ENCODE measurements around the gene CHMP2B.

Gene CHMP2B

DNA sequence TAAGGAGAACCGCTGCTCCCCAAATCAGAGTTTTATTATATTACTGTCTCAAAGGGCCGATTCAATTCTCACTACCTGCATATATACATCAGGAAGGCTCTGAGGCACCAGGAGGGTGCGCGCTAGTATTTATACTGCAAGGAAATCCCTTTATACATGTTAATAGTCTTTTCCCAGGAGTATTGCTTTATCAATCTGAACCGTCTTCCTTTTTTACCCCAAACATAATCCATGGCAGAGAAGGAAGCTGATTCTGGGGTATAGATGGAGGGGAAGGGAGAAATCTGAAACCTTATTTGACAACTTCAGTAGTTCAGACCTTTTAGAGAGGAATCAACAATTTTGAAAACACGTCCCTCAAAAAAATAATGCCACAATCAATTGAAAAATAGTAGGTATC is 49.4 kb downstream of the CHMP2B start, which contains the start of gene POU1F1:
Gene POU1F1, minus strand, starts transcription at position 101 of the 400 bp plus-strand sequence. CDS start 122 bp downstream, outside the sequence.
- TF ChIP-seq EP300 (IDR thresholded peaks at IDR 0.05; ENCODE audit: borderline replicate concordance) (no peak), TEAD4 (IDR thresholded peaks at IDR 0.05) (no peak), TCF12 (IDR thresholded peaks at IDR 0.05; ENCODE audit: low read depth) (no peak), TAF1 (IDR thresholded peaks at IDR 0.05; ENCODE audit: low read depth) (no peak), RAD21 (IDR thresholded peaks at IDR 0.05; ENCODE audit: low read depth) (no peak), FOXM1 (IDR thresholded peaks at IDR 0.05; ENCODE audit: borderline replicate concordance, low read depth) (no peak), YY1 (IDR thresholded peaks at IDR 0.05; ENCODE audit: low read depth) (no peak), CREB1 (IDR thresholded peaks at IDR 0.05; ENCODE audit: low read depth) (no peak), ZBTB7A (IDR thresholded peaks at IDR 0.05; ENCODE audit: low read depth) (no peak), CEBPB (IDR thresholded peaks at IDR 0.05) (no peak), EGR1 (IDR thresholded peaks at IDR 0.05) (no peak), NFIC (IDR thresholded peaks at IDR 0.05) (no peak)
- TF ChIP-seq, protein P1, sequence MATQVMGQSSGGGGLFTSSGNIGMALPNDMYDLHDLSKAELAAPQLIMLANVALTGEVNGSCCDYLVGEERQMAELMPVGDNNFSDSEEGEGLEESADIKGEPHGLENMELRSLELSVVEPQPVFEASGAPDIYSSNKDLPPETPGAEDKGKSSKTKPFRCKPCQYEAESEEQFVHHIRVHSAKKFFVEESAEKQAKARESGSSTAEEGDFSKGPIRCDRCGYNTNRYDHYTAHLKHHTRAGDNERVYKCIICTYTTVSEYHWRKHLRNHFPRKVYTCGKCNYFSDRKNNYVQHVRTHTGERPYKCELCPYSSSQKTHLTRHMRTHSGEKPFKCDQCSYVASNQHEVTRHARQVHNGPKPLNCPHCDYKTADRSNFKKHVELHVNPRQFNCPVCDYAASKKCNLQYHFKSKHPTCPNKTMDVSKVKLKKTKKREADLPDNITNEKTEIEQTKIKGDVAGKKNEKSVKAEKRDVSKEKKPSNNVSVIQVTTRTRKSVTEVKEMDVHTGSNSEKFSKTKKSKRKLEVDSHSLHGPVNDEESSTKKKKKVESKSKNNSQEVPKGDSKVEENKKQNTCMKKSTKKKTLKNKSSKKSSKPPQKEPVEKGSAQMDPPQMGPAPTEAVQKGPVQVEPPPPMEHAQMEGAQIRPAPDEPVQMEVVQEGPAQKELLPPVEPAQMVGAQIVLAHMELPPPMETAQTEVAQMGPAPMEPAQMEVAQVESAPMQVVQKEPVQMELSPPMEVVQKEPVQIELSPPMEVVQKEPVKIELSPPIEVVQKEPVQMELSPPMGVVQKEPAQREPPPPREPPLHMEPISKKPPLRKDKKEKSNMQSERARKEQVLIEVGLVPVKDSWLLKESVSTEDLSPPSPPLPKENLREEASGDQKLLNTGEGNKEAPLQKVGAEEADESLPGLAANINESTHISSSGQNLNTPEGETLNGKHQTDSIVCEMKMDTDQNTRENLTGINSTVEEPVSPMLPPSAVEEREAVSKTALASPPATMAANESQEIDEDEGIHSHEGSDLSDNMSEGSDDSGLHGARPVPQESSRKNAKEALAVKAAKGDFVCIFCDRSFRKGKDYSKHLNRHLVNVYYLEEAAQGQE (IDR thresholded peaks at IDR 0.05; ENCODE audit: low read depth), result no peak
- TF ChIP-seq, protein P2, sequence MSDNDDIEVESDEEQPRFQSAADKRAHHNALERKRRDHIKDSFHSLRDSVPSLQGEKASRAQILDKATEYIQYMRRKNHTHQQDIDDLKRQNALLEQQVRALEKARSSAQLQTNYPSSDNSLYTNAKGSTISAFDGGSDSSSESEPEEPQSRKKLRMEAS (IDR thresholded peaks at IDR 0.05), result no peak
- TF ChIP-seq, protein P3, sequence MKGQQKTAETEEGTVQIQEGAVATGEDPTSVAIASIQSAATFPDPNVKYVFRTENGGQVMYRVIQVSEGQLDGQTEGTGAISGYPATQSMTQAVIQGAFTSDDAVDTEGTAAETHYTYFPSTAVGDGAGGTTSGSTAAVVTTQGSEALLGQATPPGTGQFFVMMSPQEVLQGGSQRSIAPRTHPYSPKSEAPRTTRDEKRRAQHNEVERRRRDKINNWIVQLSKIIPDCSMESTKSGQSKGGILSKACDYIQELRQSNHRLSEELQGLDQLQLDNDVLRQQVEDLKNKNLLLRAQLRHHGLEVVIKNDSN (IDR thresholded peaks at IDR 0.05), result no peak

DNA sequence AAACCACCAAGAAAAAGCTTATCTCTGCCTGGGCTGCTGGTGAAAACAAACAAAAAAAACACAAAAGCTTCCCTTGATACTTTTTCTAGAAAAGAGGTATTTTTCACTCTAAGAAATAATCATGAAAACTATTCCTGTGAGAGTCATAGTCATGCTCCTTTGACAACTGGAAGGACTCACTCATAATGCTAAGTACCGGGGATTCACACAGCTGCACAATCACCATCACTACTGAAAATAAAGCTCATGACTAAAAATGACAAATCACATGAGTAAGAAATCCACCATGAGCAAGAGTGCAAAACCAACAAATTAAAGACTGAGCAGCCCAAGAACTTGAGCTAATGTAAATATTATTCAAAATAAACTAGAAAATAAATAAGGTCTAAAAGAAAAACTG is 59.9 kb downstream of the CHMP2B start:
- TF ChIP-seq CREB1 (IDR thresholded peaks at IDR 0.05; ENCODE audit: low read depth) (no peak), CEBPB (IDR thresholded peaks at IDR 0.05) (no peak), TAF1 (IDR thresholded peaks at IDR 0.05; ENCODE audit: low read depth) (no peak), YY1 (IDR thresholded peaks at IDR 0.05; ENCODE audit: low read depth) (no peak), RAD21 (IDR thresholded peaks at IDR 0.05; ENCODE audit: low read depth) (no peak), EP300 (IDR thresholded peaks at IDR 0.05; ENCODE audit: borderline replicate concordance) (no peak), ZBTB7A (IDR thresholded peaks at IDR 0.05; ENCODE audit: low read depth) (no peak), FOXM1 (IDR thresholded peaks at IDR 0.05; ENCODE audit: borderline replicate concordance, low read depth) (no peak), TEAD4 (IDR thresholded peaks at IDR 0.05) (no peak), NFIC (IDR thresholded peaks at IDR 0.05) (no peak), EGR1 (IDR thresholded peaks at IDR 0.05) (no peak)
- TF ChIP-seq, protein P3 (IDR thresholded peaks at IDR 0.05), result no peak
- TF ChIP-seq, protein P2 (IDR thresholded peaks at IDR 0.05), result no peak
- TF ChIP-seq, protein P1 (IDR thresholded peaks at IDR 0.05; ENCODE audit: low read depth), result no peak

DNA sequence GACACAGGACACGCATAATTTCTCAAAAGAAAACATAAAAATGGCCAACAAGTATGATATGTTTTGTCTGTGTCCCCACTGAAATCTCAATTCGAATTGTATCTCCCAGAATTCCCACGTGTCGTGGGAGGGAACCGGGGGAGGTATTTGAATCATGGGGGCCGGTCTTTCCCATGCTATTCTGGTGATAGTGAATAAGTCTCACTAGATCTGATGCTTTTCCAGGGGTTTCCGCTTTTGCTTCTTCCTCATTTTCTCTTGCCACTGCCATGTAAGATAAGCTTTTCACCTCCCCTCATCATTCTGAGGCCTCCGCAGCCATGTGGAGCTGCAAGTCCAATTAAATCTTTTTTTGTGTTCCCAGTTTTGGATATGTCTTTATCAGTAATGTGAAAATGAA is 61.3 kb downstream of the CHMP2B start:
- TF ChIP-seq CEBPB (IDR thresholded peaks at IDR 0.05), result no peak
- TF ChIP-seq, protein P3 (IDR thresholded peaks at IDR 0.05), result no peak
- TF ChIP-seq NFIC (IDR thresholded peaks at IDR 0.05), result no peak
- TF ChIP-seq CREB1 (IDR thresholded peaks at IDR 0.05; ENCODE audit: low read depth), result no peak
- TF ChIP-seq TEAD4 (IDR thresholded peaks at IDR 0.05), result no peak
- no peak for TF ChIP-seq EGR1 (IDR thresholded peaks at IDR 0.05)
- TF ChIP-seq, protein P1 (IDR thresholded peaks at IDR 0.05; ENCODE audit: low read depth), result no peak
- TF ChIP-seq, protein P2 (IDR thresholded peaks at IDR 0.05), result no peak
- TF ChIP-seq ZBTB7A (IDR thresholded peaks at IDR 0.05; ENCODE audit: low read depth), result no peak
